ENCODE data around the gene CDH4. TPM values are rescaled to one million over a fixed set of nuclear protein-coding genes. Genes with fewer than 3 reads are reported as not detected.

The CDH4 gene
- polyA plus RNA-seq, 1 donor (not counting 4 experiments of a cell fraction or from before 2014, with no cell fraction given) = 2.2 TPM

DNA sequence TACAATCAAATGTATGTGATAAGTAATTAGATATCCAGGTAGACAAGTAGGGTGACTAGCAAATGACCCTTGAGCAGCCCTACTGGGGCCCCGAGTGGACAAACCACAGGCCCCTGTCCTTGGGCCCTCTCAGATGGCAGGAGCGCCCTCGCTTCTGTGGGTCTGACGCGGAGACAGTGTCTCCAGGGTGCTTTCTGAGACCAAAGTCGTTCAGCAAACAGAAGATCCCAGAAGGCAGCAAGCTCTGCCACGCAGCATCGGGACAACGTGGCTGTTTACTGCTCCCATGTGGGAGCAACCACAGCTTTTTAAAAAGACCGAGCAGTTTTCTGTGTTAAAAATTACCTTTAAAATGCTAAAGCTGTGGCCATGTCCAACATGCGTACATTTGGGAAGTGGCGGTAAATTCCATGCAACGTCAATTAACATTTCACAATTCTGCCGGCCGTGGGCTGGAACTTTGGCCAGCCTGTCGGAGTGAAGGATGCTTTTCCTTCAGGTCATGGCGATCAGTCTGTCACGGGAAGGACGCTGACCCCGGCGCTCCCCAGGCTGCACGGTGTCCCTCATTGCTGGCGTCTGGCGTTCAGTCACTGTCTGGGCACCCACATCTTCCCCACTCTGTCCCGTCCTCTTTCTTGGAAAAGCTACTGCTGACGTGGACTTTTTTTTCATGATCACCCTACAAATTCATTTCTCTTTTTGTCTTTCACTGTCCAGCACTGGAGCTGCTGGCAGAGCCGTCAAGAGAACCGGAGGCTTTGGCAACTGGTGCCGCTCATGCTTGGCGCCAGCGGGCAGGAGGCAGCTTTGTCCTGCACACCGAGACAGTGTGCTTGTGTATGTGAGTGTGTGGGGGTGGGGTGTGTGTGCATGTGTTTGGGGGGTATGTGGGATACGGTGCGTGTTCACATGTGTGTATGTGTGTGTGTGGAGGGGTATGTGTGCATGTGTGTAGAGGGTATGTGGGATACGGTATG lies 293.1 kb downstream of the CDH4 start:
- dilution Hi-C loops (cut with MboI; ENCODE audit: extremely low pct_ligation_motif_present, low sequenced_read_pairs) = no loop called here
- FAIRE-seq = no peak

DNA sequence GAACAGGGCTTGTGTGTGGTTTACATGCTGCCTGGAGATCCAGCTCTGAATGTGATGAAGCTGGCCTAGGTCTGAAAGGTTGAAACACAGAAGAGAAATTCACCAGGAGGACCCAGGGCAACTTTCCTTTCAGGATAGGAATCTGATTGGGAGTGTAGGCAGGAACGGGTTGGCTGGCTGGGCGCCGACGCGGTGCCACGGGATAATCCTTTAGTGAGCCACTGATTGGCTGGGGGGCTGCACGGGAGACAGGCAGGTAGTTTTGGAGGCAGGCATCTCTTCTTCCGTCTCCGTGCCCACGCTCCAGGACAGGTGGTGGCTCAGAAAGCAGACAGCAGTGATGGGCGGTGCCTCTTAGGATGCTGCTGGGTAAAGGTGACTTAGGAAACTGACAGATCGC lies 294.6 kb downstream of the CDH4 start:
- Histone ChIP-seq H3K27me3 (ENCODE audit: control insufficient read depth, extremely low read depth, insufficient read depth, low read length) (no peaks in the 10 kb centered on the region), H3K9ac (ENCODE audit: control insufficient read depth, extremely low read depth, insufficient read depth, low read length) (no peak overlapping the region), H4K20me1 (ENCODE audit: control insufficient read depth, extremely low read depth, insufficient read depth, low read length) (no peaks in the 10 kb centered on the region), H2AFZ (ENCODE audit: control insufficient read depth, low read length) (no peak overlapping the region), H3K9me1 (ENCODE audit: control insufficient read depth, extremely low read depth, insufficient read depth, low read length) (no peaks in the 10 kb centered on the region), H3K79me2 (ENCODE audit: control insufficient read depth, insufficient read depth, low read length) (no peaks in the 10 kb centered on the region), H3K9me3 (ENCODE audit: control insufficient read depth, low read depth, low read length) (no peaks in the 10 kb centered on the region), H3K27ac (ENCODE audit: control insufficient read depth, insufficient read depth, low read length) (no peak overlapping the region), H3K4me3 (ENCODE audit: control insufficient read depth in 2 of 3, extremely low read depth in 1 of 3, insufficient read depth in 2 of 3, low read depth in 1 of 3, low read length in 3 of 3) (no peak overlapping the region), H3K36me3 (ENCODE audit: control insufficient read depth in 2 of 2, extremely low read depth in 1 of 2, insufficient read depth in 2 of 2, low read length in 2 of 2) (no peaks in the 10 kb centered on the region), H3K4me1 (ENCODE audit: control insufficient read depth, extremely low read depth, insufficient read depth, low read length) (no peaks in the 10 kb centered on the region), H3K4me2 (ENCODE audit: control insufficient read depth, extremely low read depth, insufficient read depth, low read depth, low read length) (no peak overlapping the region)
- dilution Hi-C loops (cut with MboI; ENCODE audit: extremely low pct_ligation_motif_present, low sequenced_read_pairs) = no loop called here
- DNase-seq (ENCODE audit: low read depth, low spot score) = no peak
- FAIRE-seq = no peak
- TF ChIP-seq EZH2 (IDR thresholded peaks at IDR 0.05; ENCODE audit: low read length) = no peak
- TF ChIP-seq, protein P1, sequence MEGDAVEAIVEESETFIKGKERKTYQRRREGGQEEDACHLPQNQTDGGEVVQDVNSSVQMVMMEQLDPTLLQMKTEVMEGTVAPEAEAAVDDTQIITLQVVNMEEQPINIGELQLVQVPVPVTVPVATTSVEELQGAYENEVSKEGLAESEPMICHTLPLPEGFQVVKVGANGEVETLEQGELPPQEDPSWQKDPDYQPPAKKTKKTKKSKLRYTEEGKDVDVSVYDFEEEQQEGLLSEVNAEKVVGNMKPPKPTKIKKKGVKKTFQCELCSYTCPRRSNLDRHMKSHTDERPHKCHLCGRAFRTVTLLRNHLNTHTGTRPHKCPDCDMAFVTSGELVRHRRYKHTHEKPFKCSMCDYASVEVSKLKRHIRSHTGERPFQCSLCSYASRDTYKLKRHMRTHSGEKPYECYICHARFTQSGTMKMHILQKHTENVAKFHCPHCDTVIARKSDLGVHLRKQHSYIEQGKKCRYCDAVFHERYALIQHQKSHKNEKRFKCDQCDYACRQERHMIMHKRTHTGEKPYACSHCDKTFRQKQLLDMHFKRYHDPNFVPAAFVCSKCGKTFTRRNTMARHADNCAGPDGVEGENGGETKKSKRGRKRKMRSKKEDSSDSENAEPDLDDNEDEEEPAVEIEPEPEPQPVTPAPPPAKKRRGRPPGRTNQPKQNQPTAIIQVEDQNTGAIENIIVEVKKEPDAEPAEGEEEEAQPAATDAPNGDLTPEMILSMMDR (optimal IDR thresholded peaks at IDR 0.05 in 1 of 3, IDR thresholded peaks at IDR 0.05 in 1 of 3, conservative IDR thresholded peaks at IDR 0.05 in 1 of 3; ENCODE audit: extremely low read depth in 1 of 3, insufficient read depth in 2 of 3, low read length in 3 of 3) = no peak

More for the DNA sequence above, 293.1 kb downstream of the CDH4 start:
- Histone ChIP-seq H2AFZ (ENCODE audit: control insufficient read depth, low read length) (no peak overlapping the region), H3K27me3 (ENCODE audit: control insufficient read depth, extremely low read depth, insufficient read depth, low read length) (no peaks in the 10 kb centered on the region), H3K27ac (ENCODE audit: control insufficient read depth, insufficient read depth, low read length) (no peak overlapping the region), H3K4me3 (ENCODE audit: control insufficient read depth in 2 of 3, extremely low read depth in 1 of 3, insufficient read depth in 2 of 3, low read depth in 1 of 3, low read length in 3 of 3) (no peak overlapping the region), H3K4me1 (ENCODE audit: control insufficient read depth, extremely low read depth, insufficient read depth, low read length) (no peaks in the 10 kb centered on the region), H3K79me2 (ENCODE audit: control insufficient read depth, insufficient read depth, low read length) (no peaks in the 10 kb centered on the region), H3K9me1 (ENCODE audit: control insufficient read depth, extremely low read depth, insufficient read depth, low read length) (no peaks in the 10 kb centered on the region), H3K9ac (ENCODE audit: control insufficient read depth, extremely low read depth, insufficient read depth, low read length) (no peak overlapping the region), H3K36me3 (ENCODE audit: control insufficient read depth in 2 of 2, extremely low read depth in 1 of 2, insufficient read depth in 2 of 2, low read length in 2 of 2) (no peaks in the 10 kb centered on the region), H4K20me1 (ENCODE audit: control insufficient read depth, extremely low read depth, insufficient read depth, low read length) (no peaks in the 10 kb centered on the region), H3K9me3 (ENCODE audit: control insufficient read depth, low read depth, low read length) (no peaks in the 10 kb centered on the region), H3K4me2 (ENCODE audit: control insufficient read depth, extremely low read depth, insufficient read depth, low read depth, low read length) (no peak overlapping the region)
- DNase-seq (ENCODE audit: low read depth, low spot score) = no peak
- TF ChIP-seq EZH2 (IDR thresholded peaks at IDR 0.05; ENCODE audit: low read length) = no peak
- TF ChIP-seq, protein P1 (optimal IDR thresholded peaks at IDR 0.05 in 1 of 3, IDR thresholded peaks at IDR 0.05 in 1 of 3, conservative IDR thresholded peaks at IDR 0.05 in 1 of 3; ENCODE audit: extremely low read depth in 1 of 3, insufficient read depth in 2 of 3, low read length in 3 of 3) = no peak

Measured in keratinocyte (primary cell).